HG02938 (cell line): Measurements from ENCODE around the gene CA6.
"Not testable (repeated sequence)": the region's sequence is repeated elsewhere in the genome, so short reads cannot be mapped to it uniquely, and the experiment has no call there.

Experiments
- ATAC-seq: cut with Tn5 transposase; IDR thresholded peaks from one replicate; pipeline ENCODE4 v1.9.1; 2021; ENCODE audit warnings: mild to moderate bottlenecking, moderate library complexity; ENCODE audit not compliant: unreplicated experiment

The CA6 gene

DNA sequence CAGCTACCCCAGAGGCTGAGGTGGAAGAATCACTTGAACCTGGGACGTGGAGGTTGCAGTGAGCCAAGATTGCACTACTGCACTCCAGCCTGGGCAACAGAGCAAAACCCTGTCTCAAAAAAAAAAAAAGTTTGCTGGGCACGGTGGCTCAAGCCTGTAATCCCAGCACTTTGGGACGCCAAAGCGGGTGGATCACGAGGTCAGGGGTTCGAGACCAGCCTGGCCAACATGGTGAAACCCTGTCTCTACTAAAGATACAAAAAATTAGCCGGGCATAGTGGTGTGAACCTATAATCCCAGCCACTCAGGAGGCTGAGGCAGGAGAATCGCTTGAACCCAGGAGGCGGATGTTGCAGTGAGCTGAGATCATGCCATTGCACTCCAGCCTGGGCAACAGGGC, 23.2 kb downstream of the CA6 start:
- not testable (repeated sequence) for ATAC-seq

DNA sequence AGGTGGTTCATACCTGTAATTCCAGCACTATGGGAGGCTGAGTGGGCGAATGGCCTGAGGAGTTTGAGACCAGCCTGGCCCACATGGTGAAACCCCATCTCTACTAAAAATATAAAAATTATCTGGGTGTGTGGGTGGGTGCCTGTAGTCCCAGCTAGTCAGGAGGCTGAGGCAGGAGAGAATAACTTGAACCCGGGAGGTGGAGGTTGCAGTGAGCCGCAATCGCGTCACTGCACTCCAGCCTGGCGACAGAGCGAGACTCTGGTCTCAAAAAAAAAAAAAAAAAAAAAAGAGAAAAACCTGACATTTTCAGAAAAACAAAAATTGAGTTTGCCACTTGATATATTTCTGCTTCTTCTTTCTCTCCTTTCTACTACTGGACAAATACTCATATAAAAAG, 24.3 kb downstream of the CA6 start:
- no peak for ATAC-seq

DNA sequence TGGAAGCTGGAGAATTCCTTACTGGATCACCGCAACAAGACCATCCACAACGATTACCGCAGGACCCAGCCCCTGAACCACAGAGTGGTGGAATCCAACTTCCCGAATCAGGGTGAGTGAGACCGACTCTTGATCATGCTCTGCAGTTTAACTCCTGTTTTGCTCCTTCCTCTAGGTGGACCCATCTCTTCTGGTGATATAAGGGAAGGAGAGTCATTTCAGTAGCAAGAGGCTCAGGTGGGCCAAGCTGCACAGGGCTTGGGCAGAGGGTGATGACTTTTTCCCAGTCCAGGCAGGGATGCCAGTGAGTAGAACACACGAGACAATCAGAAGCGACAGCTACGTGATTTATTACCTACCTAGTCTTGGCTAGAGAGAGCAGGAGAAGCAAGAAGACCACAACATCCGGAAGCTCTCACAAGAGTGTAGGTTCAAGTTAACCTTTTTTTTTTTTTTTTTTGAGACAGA, 25.2 kb downstream of the CA6 start:
- no peak for ATAC-seq

DNA sequence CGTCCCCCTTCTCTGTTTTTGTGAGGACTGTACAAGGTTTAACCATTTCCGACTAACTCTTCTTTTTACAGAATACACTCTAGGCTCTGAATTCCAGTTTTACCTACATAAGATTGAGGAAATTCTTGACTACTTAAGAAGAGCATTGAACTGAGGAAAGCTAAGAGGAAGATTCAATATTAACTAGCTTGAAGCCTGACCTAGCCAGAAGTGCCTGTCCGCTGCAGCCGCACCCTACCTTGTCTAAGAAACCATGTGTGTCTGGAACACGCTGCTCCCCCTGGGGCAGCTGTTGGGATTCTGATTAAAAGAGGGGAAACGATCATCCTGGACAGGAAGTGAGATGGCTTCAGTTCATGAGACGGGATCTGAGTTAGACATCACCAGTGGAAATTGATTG, 28.9 kb downstream of the CA6 start:
- ATAC-seq, result no peak

DNA sequence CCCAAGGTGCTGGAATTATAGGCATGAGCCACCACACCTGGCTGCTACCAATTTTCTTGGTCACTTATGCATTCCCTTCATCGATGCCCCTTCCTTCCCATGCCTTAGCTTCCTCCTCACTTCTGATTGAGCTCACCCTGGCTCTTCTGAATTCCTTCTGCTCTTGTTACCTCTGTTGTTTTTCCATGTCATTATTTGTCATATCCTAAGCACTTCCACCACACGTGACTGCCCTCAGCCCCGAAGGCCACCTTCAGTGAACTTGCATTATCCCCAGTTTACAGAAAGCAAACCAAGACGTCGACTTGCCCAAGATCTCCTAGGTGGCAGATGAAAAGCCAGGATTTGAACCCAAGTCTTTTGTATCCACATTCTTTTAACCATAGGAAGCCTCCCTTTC, 30.7 kb downstream of the CA6 start:
- no peak for ATAC-seq

DNA sequence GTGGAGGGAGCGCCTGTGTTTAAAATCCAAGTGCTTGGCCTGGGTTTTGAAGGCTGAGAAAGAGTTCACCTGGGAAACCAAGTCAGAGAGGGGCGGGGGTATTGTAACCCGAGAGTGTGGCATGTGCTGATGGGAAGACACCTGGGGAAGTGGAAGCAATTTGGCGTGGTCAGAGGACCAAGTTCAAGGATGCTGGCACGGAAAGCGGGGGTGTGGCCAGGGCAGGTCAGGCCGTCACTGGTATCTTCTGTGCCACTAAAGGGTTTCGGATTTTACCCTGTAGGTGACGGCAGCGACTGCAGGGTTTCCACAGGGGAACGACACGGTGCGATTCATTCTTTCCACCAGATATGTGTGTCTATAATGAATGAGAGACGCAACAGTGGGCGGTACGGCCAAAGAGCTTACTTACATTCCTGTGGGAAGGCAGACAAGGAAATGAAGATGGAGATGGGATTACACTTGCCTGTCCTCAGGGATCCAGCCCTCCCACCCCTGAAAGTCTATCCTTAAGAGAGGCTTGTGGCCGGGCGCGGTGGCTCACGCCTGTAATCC, 31.3 kb downstream of the CA6 start:
- ATAC-seq, result no peak

DNA sequence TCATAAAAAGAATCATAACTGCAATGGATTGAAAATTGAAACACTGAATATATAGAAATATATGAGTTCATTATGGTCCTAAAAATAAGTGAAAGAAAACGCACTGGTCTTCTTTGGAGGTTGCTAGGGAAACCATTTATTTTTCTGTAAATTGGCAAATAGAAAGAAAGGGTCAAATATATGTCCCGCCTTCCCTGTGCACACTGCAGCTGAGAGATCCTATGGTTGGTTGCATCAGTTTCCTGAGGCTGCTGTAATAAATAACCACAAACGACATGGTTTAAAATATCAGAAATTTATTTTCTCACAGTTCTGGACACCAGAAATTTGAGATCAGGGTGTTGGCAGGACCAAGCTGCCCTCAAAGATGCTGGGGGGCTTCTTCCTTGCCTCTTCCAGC, 35.0 kb downstream of the CA6 start:
- no peak for ATAC-seq

DNA sequence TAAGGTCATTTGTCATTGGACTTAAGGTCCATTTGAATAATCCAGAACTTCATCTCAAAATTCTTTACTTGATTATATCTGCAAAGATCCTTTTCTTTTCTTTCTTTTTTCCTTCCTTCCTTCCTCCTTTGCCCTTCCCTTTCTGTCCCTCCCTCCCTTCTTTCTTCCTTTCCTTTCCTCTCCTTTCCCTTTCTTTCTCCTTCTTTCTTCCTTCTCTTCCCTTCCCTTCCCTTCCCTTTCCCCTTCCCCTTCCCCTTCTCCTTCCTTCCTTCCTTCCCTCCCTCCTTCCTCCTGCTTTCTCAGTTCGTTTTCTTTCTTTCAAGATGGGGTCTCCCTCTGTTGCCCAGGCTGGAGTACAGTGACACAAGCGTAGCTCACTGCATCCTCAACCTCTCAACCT, 35.5 kb downstream of the CA6 start:
- no peak for ATAC-seq

DNA sequence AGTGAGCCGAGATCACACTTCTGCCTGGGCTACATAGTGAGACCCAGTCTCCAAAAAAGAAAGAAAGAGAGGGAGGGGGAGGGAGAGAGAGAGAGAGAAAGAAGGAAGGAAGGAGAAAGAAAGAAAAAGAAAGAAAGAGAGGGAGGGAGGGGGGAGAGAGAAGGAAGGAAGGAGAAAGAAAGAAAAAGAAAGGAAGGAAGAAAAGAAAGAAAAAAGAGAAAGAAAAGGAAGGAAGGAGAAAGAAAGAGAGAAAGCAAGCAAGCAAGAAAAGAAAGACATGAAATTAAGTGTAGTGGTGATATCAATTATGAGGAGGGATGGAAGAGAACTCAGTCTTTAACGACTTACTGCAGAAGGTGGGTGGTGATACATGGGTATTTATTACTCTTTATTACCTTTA, 38.5 kb downstream of the CA6 start:
- no peak for ATAC-seq

DNA sequence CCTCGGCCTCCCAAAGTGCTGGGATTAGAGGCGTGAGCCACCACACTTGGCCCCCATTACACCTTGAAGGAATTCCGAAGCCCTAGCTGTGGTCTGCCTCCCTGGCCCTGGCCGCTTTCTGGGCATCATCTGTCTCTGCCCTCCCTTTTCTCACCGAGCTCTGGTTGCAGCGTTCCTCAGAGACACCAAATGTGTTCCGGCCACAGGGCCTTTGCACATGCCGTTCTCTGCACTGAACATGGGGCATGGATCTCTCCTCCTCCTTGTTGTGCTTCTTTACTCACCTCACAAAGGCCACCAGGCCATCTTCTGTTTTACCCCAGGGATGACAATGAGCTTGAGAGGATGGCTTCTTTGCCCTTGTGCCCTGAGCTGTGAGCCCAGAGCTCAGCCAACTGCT, 39.3 kb downstream of the CA6 start:
- ATAC-seq, result no peak

DNA sequence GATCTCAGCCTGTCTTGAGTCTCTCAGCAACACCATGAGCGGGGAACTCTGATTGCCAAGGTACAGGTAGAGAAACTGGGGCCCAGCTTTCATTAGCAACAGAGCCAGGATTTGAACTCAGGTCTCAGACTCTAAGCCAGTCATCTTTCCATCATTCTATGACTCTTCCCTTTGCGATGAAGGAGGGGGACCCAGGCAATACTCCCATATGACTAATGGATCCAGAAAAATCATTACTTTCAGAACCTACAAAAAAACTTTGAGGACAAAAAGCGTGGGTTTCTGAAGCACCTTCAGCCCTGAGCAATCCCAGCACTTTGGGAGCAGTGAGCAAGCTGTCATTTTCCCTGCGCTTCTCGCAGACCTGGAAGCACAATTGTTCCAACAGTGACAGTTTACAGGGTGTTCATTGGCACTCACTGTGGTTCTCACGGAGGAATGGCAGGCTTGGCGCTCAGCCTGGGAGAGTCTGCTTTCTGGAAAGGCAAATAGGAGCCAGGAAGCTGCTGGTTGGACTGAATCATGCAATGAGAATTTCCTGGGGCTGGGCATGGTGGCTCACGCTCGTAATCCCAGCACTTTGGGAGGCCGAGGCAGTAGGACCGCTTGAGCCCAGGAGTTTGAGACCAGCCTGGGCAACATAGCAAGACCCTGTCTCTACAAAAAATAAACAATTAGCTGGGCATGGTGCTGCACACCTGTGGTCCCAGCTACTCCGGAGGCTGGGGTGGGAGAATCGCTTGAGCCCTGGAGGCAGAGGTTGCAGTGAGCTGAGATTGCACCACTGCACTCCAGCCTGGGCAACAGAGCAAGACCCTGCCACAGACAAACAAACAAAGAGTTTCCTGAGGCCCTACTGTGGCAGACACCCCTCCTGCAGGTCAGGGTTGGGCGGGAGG, 40.5 kb downstream of the CA6 start:
- ATAC-seq, result no peak

DNA sequence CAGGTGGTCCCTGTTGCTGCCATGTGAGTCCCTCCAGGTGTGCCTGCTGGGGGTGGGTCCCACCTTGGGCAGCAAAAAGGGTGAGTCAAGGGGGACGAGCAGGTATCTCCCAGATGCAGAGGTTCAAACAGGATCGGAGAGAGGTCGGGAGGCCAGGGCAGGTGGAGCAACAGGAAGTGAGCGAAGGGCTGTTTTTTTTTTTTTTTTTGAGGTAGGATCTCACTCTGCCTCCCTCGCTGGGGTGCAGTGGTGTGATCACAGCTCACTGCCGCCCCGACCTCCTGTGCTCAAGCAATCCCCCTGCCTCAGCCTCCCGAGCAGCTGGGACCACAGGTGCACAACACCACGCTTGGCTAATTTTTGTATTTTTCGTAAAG, 41.1 kb downstream of the CA6 start:
- no peak for ATAC-seq

DNA sequence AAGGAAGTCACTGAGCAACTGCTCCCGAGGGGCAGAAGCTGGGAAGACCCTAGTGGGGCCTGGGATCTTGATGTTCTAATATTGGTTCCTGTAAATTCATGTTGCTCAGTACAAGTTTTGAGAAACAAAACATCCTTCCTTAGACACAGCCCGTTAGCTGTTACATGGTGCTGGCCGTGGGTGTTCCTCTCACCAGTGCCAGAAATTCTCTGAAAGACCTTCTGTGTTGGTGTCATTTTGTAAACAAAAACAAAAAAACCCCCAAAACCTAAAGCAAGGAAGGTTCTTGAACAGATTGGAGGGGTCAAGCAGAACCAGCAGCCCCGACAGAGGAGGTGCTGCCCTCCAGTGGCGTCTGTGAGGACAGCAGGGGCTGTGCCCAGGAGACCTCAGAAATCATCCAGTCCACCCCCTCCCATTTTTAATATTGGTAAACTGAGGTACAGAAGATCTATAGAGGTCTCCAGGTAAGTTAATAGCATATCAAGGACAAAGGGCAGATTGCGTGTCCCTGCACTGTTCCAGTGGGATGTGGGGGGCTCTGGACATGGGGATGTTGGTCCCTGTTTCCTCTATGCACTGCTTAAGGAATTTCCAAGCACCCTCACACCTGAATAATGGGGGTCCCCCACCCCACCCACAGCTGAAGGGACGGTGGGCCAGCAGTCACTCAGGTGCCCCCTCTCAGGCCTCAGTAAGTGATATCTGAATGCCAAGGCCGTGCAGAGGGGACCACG, 42.4 kb downstream of the CA6 start:
- no peak for ATAC-seq

DNA sequence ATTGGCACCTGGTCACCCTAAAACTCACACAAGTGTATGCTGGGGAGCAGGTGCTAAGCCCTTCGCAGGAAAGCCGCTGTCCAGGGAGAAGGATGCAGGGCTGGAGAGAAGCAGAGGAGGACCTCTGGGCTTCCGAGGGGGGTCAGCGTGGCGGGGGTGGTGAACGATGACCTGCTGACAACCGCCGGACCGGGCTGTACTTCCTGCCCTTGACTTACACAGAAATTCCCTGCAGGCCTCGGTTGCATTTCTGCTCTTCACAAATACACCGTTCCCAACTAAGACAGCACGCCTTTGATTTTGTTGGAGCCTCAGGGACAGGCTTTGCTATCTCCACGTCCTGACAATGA, 42.9 kb downstream of the CA6 start:
- no peak for ATAC-seq

DNA sequence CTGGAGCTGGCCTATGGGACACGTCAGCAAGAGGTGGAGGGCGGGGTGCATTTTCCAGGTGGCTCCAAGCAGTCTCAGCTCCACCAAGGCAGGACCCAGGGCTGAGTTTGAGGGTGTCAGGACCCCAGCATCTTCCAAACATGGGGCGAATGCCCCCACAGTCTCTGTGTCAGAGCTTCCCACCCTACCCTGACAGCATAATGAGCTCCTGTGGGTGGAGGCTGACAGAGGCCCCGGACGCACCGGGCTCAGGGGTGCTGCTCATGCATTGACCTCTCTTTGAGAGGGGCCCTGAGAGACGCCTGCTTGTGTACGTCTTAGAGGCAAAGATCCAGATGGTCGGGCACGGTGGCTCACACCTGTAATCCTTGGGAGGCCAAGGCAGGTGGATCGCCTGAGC, 43.4 kb downstream of the CA6 start:
- ATAC-seq, result no peak

DNA sequence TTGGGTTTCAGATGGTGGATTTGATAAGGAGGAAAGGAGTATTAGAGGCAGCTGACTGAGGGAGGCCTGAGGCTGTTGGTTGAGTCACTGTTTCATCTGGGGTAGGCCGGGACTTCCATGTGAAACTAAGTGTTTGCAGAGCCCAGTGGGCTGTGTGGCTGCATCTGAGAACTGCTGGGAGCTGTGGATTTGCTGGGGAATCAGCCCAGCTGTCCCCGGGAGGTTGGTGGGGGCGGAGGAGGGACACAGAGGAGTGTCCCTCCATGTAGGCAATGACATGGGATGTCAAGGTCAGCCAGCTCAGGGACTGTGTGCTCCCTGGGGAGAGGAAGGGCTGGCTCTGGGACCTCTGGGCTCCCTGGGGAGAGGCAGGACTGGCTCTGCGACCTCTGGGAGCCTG, 44.2 kb downstream of the CA6 start:
- ATAC-seq, result no peak

DNA sequence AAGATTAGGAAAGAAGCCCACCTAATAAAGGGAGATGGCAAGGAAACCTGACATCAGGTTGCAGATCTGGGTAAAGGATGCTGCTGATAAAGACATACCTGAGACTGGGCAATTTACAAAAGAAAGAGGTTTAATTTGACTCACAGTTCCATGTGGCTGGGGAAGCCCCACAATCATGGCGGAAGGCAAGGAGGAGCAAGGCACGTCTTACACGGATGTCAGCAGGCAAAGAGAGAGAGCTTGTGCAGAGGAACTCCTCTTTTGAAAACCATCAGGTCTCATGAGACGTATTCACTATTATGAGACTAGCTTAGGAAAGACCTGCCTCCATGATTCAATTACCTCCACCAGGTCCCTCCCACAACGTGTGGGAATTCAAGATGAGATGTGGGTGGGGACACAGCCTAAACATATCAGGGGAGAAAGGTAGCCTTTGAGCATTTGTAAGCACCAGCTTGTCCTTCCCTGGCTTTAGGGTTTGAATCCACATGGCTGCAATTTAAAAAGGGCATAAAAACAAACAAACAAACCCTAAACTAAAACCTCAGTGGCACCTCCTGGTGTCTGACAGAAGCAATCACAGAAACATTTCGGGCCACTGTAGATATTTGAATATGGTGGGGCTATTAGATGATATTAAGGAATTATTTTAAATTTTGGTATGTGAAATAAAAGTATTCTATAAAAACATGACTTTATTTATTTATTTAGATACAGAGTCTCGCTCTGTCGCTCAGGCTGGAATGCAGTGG, 47.4 kb downstream of the CA6 start:
- no peak for ATAC-seq

DNA sequence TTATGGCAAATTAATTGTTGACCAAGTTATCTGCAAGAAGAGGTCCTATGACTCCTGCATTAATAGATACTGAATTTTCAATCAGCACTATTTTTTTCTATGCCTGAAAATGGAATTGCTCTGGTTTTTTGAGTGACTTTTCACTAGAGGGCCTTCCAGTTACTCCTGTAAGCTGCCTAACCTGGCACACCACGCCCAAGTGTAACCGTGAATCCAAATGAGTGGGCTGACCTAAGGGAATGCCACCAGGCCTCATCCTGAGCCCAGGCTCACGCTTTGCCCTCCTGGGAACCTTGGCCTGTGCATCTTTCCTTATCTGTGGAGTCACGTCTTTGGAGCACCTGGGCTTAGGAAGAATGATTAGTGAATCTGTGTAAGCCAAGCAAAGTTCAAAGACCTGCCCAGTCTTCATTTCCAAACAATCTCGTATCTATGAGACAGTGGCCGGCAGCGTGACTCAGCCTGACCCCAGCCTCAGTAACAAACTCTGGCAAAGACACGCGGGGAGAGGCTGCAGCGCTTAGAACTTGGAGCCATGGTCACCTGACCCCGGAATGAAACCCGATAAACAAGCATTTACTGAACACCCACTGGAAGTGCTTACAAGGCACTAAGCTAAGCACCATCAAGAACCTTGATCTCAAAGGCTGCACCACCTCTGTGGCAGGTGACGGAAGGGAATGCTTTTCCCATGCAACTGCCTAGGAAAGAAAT, 48.5 kb downstream of the CA6 start:
- not testable (repeated sequence) for ATAC-seq

DNA sequence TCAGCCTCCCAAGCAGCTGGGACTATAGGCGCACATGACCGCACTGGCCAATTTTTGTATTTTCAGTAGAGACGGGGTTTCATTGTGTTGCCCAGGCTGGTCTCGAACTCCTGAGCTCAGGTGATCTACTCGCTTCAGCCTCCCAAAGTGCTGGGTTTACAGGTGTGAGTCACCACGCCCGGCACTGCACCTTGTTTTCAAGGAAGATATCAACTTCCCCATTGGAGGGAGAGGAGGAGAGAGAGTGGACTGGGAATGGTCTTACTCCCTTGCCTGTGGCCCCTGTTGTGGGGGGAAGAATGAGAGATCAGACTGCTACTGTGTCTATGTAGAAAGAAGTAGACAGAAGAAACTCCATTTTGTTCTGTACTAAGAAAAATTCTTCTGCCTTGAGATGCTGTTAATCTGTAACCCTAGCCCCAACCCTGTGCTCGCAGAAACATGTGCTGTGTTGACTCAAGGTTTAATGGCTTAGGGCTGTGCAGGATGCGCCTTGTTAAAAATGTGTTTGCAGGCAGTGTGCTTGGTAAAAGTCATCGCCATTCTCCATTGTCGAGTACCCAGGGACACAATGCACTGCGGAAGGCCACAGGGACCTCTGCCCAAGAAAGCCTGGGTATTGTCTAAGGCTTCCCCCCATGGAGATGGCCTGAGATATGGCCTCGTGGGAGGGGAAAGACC, 56.0 kb downstream of the CA6 start:
- ATAC-seq, result not testable (repeated sequence)

DNA sequence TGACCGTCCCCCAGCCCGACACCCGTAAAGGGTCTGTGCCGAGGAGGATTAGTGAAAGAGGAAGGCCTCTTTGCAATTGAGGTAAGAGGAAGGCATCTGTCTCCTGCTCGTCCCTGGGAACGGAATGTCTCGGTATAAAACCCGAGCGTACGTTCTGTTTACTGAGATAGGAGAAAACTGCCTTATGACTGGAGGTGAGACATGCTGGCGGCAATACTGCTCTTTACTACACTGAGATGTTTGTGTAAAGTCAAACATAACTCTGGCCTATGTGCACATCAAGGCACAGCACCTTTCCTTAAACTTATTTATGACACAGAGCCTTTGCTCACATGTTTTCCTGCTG, 56.5 kb downstream of the CA6 start:
- not testable (repeated sequence) for ATAC-seq
